ENCODE results near the gene DDC. TPM values are rescaled to one million over a fixed set of nuclear protein-coding genes. Genes with fewer than 3 reads are reported as not detected.
A peak's percentile ranks its signal among the peaks of the same experiment; 100 is the strongest.
"Not testable (repeated sequence)": the region's sequence is repeated elsewhere in the genome, so short reads cannot be mapped to it uniquely, and the experiment has no call there.

The DDC gene
- total RNA-seq, 1 donor from 2014 or later = not detected

- no peak for DNase-seq
Observed at GRCh38 chr7:50588937-50589336, 23.7 kb upstream of the DDC start.

- DNase-seq = no peak
Observed at GRCh38 chr7:50587737-50588136, 22.5 kb upstream of the DDC start.

GRCh38 chr7:50584793-50585408 is 19.7 kb upstream of the DDC start:
- DNase-seq = no peak

- no peak for DNase-seq
Observed at GRCh38 chr7:50584386-50584785, 19.2 kb upstream of the DDC start.

- not testable (repeated sequence) for DNase-seq
Observed at GRCh38 chr7:50583295-50583694, 18.1 kb upstream of the DDC start.

- not testable (repeated sequence) for DNase-seq
Observed at GRCh38 chr7:50582271-50582670, 17.1 kb upstream of the DDC start.

GRCh38 chr7:50580666-50581065 is 15.5 kb upstream of the DDC start:
- DNase-seq = not testable (repeated sequence)

GRCh38 chr7:50580057-50580456 is 14.9 kb upstream of the DDC start:
- DNase-seq = no peak

- not testable (repeated sequence) for DNase-seq
Observed at GRCh38 chr7:50578105-50578504, 12.9 kb upstream of the DDC start.

- no peak for DNase-seq
Observed at GRCh38 chr7:50577569-50577968, 12.4 kb upstream of the DDC start.

- not testable (repeated sequence) for DNase-seq
Observed at GRCh38 chr7:50576388-50576787, 11.2 kb upstream of the DDC start.

- no peak for DNase-seq
Observed at GRCh38 chr7:50567715-50568261, 2.6 kb upstream of the DDC start.

GRCh38 chr7:50565977-50566376 is 772 bp upstream of the DDC start:
- DNase-seq = no peak

GRCh38 chr7:50565559-50565916 is 333 bp upstream of the DDC start:
- no peak for DNase-seq

GRCh38 chr7:50564171-50564570 is 1.0 kb downstream of the DDC start:
- DNase-seq = no peak

GRCh38 chr7:50562136-50562535 is 3.1 kb downstream of the DDC start:
- no peak for DNase-seq

- no peak for DNase-seq
Observed at GRCh38 chr7:50560865-50561351, 4.3 kb downstream of the DDC start.

- no peak for DNase-seq
Observed at GRCh38 chr7:50559881-50560280, 5.3 kb downstream of the DDC start.

GRCh38 chr7:50558294-50559053 is 6.7 kb downstream of the DDC start:
- no peak for DNase-seq

- peak; percentile 16 for DNase-seq
Observed at GRCh38 chr7:50557099-50557498, 8.1 kb downstream of the DDC start.

GRCh38 chr7:50556247-50556991 is 8.8 kb downstream of the DDC start:
- DNase-seq = no peak

- DNase-seq = no peak
Observed at GRCh38 chr7:50555594-50556140, 9.5 kb downstream of the DDC start.
